Measurements from ENCODE around the gene MEF2D.

DNA sequence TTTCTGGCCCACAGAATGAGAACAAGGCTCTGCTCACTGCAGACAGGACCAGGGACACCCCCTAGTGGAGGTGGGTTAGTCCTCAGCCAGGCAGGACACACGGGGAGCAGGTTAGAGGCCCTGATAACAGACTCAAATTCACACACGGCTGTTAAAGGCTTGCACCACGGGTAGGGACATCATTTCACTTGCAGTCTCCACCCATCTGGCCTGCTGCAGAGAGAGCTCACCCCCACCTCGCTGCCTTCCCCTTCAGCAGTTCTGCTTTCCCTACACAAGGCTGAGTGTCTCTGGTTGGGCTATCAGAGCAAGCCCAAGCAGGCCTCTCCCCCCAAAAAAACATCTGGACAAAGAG is 20.6 kb downstream of the MEF2D start:
- TF ChIP-seq, protein P1, sequence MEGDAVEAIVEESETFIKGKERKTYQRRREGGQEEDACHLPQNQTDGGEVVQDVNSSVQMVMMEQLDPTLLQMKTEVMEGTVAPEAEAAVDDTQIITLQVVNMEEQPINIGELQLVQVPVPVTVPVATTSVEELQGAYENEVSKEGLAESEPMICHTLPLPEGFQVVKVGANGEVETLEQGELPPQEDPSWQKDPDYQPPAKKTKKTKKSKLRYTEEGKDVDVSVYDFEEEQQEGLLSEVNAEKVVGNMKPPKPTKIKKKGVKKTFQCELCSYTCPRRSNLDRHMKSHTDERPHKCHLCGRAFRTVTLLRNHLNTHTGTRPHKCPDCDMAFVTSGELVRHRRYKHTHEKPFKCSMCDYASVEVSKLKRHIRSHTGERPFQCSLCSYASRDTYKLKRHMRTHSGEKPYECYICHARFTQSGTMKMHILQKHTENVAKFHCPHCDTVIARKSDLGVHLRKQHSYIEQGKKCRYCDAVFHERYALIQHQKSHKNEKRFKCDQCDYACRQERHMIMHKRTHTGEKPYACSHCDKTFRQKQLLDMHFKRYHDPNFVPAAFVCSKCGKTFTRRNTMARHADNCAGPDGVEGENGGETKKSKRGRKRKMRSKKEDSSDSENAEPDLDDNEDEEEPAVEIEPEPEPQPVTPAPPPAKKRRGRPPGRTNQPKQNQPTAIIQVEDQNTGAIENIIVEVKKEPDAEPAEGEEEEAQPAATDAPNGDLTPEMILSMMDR (IDR thresholded peaks at IDR 0.05; ENCODE audit: insufficient read depth, low read depth, low read length): no peak
- TF ChIP-seq EZH2 (IDR thresholded peaks at IDR 0.05; ENCODE audit: insufficient read depth, low read length): no peak
